Thoracic aorta (tissue), 2 donors: Measurements from ENCODE around the gene NUP42. TPM values are rescaled to one million over a fixed set of nuclear protein-coding genes. Genes with fewer than 3 reads are reported as not detected.

ENCODE experiments used
- ATAC-seq: fragments of 150-250 bp; one replicate; pipeline ENCODE4 v1.8.0; 2017; ENCODE audit warnings: low read depth; ENCODE audit not compliant: insufficient number of reproducible peaks, low FRiP score
- DNase-seq: peaks from one replicate; pipeline ENCODE4 v3.0.0-alpha.2; 2020; ENCODE audit warnings: low spot score
- H3K27ac ChIP-seq, 2 donors: fragments of 200-600 bp; sonication (generic); 1 replicate in 1 of 2; 2 replicates in 1 of 2; pipeline ENCODE4 v1.5.1; 2016; ENCODE audit warnings: mild to moderate bottlenecking in 2 of 2, moderate library complexity in 2 of 2
- H3K27me3 ChIP-seq: fragments of 200-600 bp; sonication (generic); replicated peaks from 2 replicates; pipeline ENCODE4 v1.6.0; 2016; ENCODE audit warnings: mild to moderate bottlenecking; ENCODE audit not compliant: insufficient read depth
- H3K36me3 ChIP-seq: fragments of 200-600 bp; sonication (generic); one replicate; pipeline ENCODE4 v1.5.1; 2016
- H3K4me1 ChIP-seq, 2 donors: fragments of 200-600 bp; sonication (generic); 1 replicate in 1 of 2; 2 replicates in 1 of 2; pipeline versions ENCODE4 v1.5.1 to v1.6.0; 2016; ENCODE audit warnings: low read depth in 2 of 2, mild to moderate bottlenecking in 1 of 2; ENCODE audit not compliant: control insufficient read depth in 1 of 2
- H3K4me3 ChIP-seq: fragments of 200-600 bp; sonication (generic); 2 replicates; pipeline ENCODE4 v1.5.1; 2016; ENCODE audit warnings: mild to moderate bottlenecking
- H3K9me3 ChIP-seq: fragments of 200-600 bp; sonication (generic); 2 replicates; pipeline ENCODE4 v1.5.1; 2016
- total RNA-seq, 2 donors: library from RNA; depleted of rRNA; stranded (reverse); fragments of >200 nt; gene quantifications; one replicate each; pipeline versions ENCODE4 v1.1.0 to v1.2.3, GENCODE V29; 2016
- TF ChIP-seq, protein P1 (sequence below): fragments of 200-600 bp; sonication (generic); IDR thresholded peaks from one replicate; pipeline ENCODE4 v1.5.1; 2019; ENCODE audit warnings: antibody characterized with exemption

NUP42 gene, protein sequence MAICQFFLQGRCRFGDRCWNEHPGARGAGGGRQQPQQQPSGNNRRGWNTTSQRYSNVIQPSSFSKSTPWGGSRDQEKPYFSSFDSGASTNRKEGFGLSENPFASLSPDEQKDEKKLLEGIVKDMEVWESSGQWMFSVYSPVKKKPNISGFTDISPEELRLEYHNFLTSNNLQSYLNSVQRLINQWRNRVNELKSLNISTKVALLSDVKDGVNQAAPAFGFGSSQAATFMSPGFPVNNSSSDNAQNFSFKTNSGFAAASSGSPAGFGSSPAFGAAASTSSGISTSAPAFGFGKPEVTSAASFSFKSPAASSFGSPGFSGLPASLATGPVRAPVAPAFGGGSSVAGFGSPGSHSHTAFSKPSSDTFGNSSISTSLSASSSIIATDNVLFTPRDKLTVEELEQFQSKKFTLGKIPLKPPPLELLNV
- 10 to 100 TPM; 34.0 to 54.7 TPM for total RNA-seq

DNA sequence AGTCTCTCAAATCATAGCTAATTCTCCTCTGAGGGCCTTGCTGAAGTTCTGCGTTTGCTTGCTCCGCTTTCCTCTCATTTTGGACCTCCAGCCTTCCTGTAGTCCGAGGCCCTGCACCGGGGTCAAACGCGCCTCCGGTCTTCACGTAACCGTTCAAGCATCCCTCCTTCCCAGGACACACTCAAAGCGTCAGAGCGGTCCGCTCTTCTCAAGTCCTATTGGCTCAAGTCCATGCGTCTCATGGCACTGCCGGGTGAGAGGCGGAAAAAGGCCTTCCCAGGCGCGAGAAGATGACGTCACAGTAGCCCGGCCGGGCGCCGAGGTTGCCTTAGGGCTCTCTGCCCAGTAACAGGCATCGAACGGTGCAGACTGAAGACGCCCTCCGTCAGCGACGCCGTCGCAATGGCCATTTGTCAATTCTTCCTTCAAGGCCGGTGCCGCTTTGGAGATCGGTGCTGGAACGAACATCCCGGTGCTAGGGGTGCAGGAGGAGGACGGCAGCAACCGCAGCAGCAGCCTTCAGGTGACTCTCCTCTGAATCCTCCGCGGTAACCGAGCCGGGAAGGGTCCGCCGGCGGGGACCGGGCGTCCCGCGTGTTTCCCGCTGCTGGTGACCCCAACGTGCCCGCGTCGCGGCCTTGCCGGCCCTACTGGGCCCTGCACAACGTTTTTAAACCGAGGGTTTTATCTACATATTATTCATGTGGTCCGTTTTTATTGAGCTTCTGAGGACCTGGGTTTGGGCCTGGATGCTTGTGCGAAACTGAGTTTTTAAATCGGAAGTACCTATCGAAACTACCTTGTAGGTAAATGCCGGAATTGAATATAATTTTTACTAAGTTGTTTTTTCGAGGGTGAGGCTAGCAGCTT is at the start of gene NUP42:
Gene NUP42 (plus strand): TSS at position 365 of the 870 bp plus-strand sequence. CDS start 38 bp downstream, at position 403.
- DNase-seq (peak; percentile 92), ATAC-seq (peak; percentile 92)
- TF ChIP-seq, protein P1, sequence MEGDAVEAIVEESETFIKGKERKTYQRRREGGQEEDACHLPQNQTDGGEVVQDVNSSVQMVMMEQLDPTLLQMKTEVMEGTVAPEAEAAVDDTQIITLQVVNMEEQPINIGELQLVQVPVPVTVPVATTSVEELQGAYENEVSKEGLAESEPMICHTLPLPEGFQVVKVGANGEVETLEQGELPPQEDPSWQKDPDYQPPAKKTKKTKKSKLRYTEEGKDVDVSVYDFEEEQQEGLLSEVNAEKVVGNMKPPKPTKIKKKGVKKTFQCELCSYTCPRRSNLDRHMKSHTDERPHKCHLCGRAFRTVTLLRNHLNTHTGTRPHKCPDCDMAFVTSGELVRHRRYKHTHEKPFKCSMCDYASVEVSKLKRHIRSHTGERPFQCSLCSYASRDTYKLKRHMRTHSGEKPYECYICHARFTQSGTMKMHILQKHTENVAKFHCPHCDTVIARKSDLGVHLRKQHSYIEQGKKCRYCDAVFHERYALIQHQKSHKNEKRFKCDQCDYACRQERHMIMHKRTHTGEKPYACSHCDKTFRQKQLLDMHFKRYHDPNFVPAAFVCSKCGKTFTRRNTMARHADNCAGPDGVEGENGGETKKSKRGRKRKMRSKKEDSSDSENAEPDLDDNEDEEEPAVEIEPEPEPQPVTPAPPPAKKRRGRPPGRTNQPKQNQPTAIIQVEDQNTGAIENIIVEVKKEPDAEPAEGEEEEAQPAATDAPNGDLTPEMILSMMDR: no peak
- Histone ChIP-seq H3K27ac (peak within 1 kb of the TSS; percentile 91 to 95), H3K4me1 (peaks cover 19 to 42% of the 10 kb centered on the region in 2 donors), H3K4me3 (peak within 1 kb of the TSS; percentile 90), H3K9me3 (no peaks in the 10 kb centered on the region), H3K27me3 (no peaks in the 10 kb centered on the region), H3K36me3 (peaks cover 3% of the 10 kb centered on the region)

DNA sequence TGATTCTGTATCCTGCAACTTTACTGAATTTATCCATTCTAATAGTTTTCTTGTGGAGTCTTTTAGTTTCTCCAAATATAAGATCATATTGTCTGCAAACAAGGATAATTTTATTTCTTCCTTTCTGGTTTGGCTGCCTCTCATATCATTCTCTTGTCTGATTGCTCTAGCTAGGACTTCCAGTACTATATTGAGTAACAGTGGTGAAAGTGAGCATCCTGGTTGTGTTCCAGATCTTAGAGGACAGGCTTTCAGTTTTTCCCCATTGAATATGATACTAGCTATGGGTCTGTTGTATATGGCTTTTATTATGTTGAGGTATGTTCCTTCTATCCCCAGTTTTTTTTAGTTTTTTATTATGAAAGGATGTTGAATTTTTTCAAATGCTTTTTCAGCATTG is 48.1 kb upstream of the NUP42 start:
- Histone ChIP-seq H3K9me3 (no peaks in the 10 kb centered on the region), H3K36me3 (no peaks in the 10 kb centered on the region), H3K4me1 (no peaks in the 10 kb centered on the region), H3K4me3 (no peak overlapping the region), H3K27me3 (no peaks in the 10 kb centered on the region), H3K27ac (no peak overlapping the region)
- DNase-seq (no peak), ATAC-seq (no peak)
- TF ChIP-seq, protein P1: no peak

DNA sequence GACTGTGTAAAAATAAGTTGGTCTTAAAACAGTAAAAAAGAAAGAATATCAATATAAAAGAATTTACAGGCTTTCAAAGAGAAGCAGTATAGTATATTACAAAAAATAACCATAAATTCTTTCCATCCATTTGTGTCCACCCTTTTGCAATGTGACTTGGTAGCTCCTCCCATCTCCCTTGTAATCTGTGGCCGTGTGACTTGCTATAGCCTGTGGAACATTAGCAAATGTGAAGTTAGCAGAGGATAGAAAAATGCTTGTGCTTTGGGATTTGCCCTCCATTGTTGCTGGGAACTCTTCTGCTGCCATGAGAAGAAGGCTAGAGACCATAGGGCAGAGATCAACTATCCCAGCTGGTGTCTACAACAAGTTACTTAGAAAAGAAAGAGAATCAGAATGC is 46.1 kb upstream of the NUP42 start:
- TF ChIP-seq, protein P1: no peak
- no peak for DNase-seq
- H3K27ac ChIP-seq: no peak overlapping the region
- no peak for ATAC-seq
- H3K27me3 ChIP-seq: no peaks in the 10 kb centered on the region
- H3K9me3 ChIP-seq: no peaks in the 10 kb centered on the region
- H3K4me1 ChIP-seq: no peaks in the 10 kb centered on the region
- no peak overlapping the region for H3K4me3 ChIP-seq
- peaks cover 2% of the 10 kb centered on the region for H3K36me3 ChIP-seq

DNA sequence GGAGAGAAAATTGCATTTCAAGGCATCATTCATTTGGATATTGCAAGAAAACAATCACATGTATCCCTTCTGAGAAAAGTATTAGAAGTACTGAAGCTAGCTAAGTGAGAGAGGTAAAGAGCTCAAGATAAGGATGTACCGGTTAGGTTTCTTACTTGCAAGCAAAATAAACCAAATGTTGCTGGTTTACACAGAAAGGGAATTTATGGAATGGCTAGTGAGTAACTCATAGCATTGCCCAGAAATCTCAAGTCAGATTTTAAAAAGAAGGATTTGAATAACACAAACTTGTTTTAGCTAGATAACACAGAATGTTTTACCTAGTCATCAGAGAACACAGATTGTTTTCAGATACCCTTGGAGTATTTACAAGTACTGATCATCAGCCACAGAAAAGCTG is 45.6 kb upstream of the NUP42 start:
- no peaks in the 10 kb centered on the region for H3K27me3 ChIP-seq
- H3K4me3 ChIP-seq: no peak overlapping the region
- peaks cover 6% of the 10 kb centered on the region for H3K36me3 ChIP-seq
- ATAC-seq (no peak), DNase-seq (no peak)
- H3K27ac ChIP-seq: no peak overlapping the region
- H3K4me1 ChIP-seq: no peaks in the 10 kb centered on the region
- TF ChIP-seq, protein P1: no peak
- no peaks in the 10 kb centered on the region for H3K9me3 ChIP-seq

DNA sequence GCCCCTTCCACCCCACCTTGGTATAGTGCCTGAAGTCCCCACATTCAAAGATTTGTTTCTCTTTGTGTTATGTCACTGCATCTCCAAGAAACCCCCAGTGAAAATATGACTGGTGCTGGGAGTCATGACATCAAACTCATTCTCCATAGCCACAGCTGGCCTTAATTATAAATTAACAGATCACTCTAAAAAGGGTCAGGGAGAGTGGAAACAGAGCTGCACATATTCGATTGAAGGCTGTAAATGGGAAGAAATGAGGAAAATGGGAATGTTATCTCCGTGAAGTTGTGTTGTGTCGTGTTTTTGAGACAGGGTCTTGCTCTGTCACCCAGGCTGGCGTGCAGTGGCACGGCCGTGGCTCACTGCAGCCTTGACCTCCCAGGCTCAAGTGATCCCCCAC is 24.2 kb upstream of the NUP42 start:
- Histone ChIP-seq H3K36me3 (peaks cover 3% of the 10 kb centered on the region), H3K9me3 (no peaks in the 10 kb centered on the region), H3K27me3 (no peaks in the 10 kb centered on the region), H3K27ac (no peak overlapping the region), H3K4me3 (no peak overlapping the region), H3K4me1 (no peaks in the 10 kb centered on the region)
- TF ChIP-seq, protein P1: no peak
- ATAC-seq: no peak
- DNase-seq: no peak
